Activated T-cell treated with anti-CD3 and anti-CD28 coated beads for 4 hours (primary cell): ENCODE measurements around the gene ERC2.

ENCODE experiments used
- DNase-seq: peaks from one replicate; pipeline ENCODE4 v3.0.0-alpha.2; 2020

The ERC2 gene

GRCh38 chr3:55770077-55770476 is 698.2 kb downstream of the ERC2 start:
- DNase-seq = no peak

- no peak for DNase-seq
Measured at GRCh38 chr3:55766753-55767152, 701.5 kb downstream of the ERC2 start.

- no peak for DNase-seq
Measured at GRCh38 chr3:55765906-55766701, 702.2 kb downstream of the ERC2 start.

DNA sequence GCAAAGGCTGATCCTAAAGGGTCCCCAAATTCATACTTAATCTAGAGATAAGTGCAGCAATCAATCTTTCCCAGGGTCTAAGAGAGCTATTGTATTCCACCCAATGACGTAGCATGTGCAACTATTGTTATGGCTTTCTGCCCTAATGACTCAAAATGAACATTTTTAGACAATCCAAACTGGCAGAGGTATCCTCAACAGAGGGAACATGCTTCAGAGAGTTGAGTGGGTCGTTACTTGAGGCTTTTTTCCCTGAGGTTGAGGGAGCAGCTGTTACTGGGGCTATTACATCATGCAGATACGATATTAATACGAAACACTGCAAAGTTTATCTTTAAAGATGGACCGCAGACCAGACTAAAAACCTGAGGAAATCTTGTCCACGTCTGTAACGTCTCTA is 702.9 kb downstream of the ERC2 start:
- no peak for DNase-seq

- no peak for DNase-seq
Measured at GRCh38 chr3:55756976-55757375, 711.3 kb downstream of the ERC2 start.

DNA sequence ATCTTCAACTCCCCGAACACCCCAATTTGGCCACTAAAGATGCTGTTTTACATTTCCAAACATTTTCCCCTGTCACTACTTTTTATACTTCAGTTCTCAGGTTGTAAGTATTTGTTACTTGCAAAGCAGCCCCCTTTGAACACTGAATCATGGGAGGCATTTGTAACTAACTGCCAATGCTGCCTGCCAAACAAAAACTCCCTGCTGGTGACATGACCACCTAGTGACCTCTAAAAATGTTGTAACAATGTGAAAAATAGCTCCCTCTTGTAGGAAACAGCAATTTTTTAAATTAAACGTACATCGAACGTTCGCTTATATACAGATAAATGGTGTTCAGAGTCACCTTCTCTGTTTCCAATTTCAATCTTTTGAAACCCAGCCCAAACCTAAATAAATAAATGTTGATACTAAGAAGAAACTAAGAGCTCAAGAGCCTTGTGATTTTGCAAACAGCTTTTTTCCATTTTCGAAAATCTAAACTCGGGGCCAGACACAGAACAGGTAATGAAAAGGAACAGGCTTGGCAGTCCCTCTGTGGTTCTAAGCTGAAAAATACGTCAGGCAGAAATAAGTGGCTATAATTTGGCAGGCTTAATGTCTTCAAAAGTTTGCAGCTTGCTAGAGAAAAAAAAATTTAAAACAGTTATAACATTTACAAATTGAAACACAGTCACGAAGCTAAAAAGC is 712.6 kb downstream of the ERC2 start:
- DNase-seq = no peak

- DNase-seq = no peak
Measured at GRCh38 chr3:55752911-55753310, 715.4 kb downstream of the ERC2 start.

DNA sequence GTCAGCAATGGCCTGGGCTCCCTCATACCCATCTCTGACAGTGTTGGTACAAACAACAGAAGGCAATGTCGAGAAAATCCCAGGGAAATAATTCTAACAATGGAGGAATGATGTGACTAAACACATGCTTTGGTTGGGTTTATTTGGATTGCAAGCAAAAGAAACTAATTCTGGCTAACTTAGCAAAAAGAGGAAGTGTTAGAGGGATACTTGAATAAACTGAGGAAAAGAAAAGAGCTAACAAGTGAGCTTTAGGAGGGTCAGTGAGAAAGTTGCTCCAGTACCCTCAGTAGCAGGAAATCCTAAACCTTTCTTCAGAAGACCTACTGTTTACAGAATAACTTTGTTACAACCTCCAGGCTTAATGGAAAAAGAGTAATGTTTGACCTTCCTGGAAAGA is 716.5 kb downstream of the ERC2 start:
- no peak for DNase-seq

GRCh38 chr3:55750525-55750924 is 717.7 kb downstream of the ERC2 start:
- no peak for DNase-seq

DNA sequence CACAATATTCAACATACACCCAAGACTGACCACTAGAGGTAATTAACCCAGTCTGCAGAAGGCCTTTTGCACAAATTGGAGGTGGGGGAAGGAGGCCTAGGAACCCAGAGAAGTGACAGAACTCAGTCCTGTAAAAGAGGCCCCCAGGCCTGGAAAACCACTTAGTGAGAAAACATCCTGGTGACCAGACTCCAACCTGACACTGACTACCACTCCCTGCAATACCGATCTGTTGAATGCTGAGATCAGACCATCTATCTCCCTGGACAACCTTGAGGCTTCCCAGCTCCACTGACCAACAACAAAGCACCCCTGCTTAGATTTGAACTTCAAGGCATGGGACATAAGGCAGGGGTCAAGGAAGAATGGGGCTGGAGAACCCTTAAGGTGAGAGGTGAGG is 719.2 kb downstream of the ERC2 start:
- DNase-seq = no peak

DNA sequence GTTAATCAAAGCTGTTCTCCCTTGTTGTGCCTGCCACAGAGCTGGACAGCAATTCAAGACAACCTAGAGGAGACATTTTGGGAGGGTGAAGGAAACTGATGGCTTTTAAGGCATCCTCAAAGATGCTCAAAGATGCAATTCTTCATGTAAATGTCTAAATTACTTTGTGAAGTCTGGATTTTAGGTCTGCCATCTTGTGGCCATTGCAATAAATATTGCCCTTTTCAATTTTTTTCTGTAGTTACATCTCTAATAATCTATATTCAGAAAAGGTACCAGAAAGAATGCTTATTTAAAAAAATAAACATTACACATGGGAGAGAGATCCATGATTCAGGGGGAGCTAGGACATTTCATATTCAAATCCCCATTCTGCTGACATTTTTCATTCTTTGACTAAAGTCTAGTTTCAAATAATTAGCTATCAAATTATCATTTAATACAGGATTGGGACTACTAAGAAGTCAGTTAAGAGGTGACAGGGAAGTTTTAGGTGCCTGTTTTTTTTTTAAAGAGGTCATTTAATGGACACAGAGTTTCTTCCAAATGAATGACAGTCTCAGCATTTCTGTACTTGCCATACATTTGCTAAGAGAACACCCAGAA is 721.4 kb downstream of the ERC2 start:
- DNase-seq = no peak

DNA sequence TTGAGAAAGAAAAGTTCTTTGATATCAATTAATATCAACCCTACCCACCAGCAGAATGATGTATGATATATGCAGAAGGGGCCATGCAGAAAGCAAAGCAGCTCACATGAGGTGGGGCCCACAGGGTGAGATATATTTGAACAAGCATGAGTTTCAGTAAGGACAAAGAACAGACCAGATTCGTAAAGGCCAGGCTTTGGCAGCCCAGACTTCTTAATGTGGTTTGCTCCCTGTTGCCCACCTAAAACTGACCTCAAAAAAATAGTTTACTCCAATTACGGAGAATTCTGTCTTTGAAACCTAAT is 725.5 kb downstream of the ERC2 start:
- no peak for DNase-seq

- DNase-seq = no peak
Measured at GRCh38 chr3:55742022-55742831, 726.0 kb downstream of the ERC2 start.

DNA sequence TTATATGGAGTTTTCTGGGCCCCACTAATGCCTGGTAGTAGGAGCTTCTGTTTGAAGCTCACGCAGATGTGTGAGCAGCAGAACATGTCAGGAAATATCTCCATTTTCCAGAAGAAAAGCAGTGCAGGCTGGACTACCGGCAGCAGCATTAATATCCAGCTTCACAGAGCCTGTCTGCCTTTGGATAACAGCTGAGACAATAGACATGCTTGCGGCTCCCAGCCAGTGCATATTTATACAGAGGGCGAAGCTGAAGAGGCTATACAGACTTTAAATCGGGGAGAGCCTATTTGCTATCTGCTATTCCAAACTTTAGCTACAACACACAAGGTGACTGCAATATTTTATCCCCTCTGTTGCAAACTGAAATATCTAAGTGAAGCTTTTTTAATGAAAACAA is 731.1 kb downstream of the ERC2 start:
- DNase-seq = no peak

GRCh38 chr3:55735976-55736375 is 732.3 kb downstream of the ERC2 start:
- DNase-seq = no peak

DNA sequence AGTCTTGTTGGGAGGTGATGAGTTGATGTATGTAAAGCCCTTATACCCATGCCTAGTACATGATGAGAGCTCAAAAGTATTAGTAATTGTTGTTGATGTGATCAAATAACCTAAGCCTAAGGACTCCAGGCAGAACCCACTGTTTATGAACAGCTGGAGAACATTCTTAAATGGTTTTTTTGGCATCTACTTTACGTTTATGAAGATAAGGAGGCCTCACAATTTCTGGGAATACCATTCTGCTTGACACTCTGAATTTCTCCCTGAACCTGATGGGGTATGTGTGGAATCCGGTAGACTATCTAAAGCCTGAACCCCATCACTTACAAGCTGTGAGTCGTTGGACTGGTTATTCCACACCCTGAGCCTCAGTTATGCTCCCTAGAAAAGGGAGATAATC is 736.5 kb downstream of the ERC2 start:
- DNase-seq = no peak

- DNase-seq = no peak
Measured at GRCh38 chr3:55729546-55729945, 738.7 kb downstream of the ERC2 start.

DNA sequence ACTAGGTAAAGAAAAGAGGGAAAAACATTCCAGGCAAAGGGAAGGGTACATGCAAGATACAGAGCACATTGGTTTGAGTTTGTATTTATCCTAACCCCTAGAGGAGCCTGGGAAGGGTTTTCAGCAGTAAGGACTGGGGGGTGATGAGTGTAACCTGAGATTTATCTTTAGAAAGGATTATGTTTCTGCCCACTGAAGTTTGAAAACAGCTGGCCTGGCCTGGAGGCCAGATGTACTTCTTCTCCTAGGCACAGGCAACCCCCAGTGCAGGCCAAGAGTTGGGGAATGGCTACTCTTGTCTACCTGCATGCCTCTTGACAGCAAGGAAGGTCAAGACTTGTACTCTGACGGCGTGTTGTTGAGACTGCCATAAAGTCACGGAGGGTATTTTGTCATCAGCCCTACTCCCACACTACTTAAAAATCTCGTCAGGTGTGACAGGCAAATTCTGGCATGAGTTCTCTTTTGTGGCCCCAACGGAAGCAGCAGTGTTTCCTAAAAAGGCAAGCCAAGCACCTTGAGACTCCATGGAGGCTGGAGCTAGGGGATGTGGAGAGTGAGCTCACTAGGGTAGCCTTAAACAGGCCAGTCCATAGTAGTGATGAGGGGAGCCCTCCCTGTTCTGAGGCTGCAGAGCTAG is 739.7 kb downstream of the ERC2 start:
- no peak for DNase-seq

DNA sequence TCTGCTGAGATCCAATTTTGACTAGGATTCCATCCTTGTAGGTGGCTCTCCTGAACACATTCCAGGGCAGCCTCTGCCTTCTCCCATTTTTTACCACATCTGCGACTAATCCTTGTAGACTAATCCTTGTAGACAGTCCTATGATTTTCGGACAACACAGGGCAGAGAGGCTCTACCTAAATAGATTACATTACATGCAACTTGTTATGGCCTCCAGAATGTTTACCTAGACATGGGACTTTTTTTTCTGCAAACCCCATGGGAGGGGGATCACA is 741.8 kb downstream of the ERC2 start:
- no peak for DNase-seq

- DNase-seq = no peak
Measured at GRCh38 chr3:55725681-55726500, 742.4 kb downstream of the ERC2 start.

DNA sequence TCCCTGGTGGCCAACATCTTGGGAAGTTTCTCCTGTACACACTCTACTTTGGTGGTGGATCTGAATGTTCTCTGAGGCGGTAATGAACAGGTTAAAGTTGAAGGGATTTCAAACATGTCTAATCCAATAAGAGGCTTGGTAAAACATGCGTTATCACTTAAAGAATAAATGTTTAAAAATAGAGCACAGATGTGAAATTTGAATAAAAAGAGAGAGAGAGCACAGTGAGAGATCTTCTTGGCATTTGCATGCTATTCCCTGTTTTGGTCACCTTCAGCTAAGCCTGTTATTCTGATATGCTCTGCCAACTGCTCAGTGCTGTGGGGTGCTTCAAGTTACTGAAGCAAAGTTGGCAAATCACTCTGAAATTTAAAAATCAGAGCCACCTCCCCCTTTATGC is 743.4 kb downstream of the ERC2 start:
- DNase-seq = no peak

GRCh38 chr3:55724407-55724784 is 743.9 kb downstream of the ERC2 start:
- DNase-seq = no peak
